Stimulated activated effector memory CD8-positive, alpha-beta T cell treated with anti-CD3 and anti-CD28 coated beads, Interleukin-12 subunit alpha, Interleukin-12 subunit beta, amount 100 ng/mL, for 72 hours (primary cell): ENCODE results near the gene TNK1.
A peak's percentile ranks its signal among the peaks of the same experiment; 100 is the strongest.

Source experiments
- ATAC-seq: fragments of 150-1000 bp; cut with Tn5 transposase; 2 replicates; pipeline ENCODE4 v1.10.0; 2021
- DNase-seq, 2 donors: peaks; one replicate each; pipeline ENCODE4 v3.0.0; 2021 to 2022; ENCODE audit warnings: low spot score in 2 of 2
- H3K27ac Mint-ChIP-seq: one replicate; pipeline ENCODE4 v1.8.0; 2022; ENCODE audit warnings: mild to moderate bottlenecking, mixed read lengths
- H3K36me3 Mint-ChIP-seq: one replicate; pipeline ENCODE4 v1.8.0; 2022; ENCODE audit warnings: mild to moderate bottlenecking, mixed read lengths
- H3K4me1 Mint-ChIP-seq: one replicate; pipeline ENCODE4 v1.8.0; 2022; ENCODE audit warnings: mixed read lengths
- H3K4me3 Mint-ChIP-seq: one replicate; pipeline ENCODE4 v1.8.0; 2022; ENCODE audit warnings: mild to moderate bottlenecking, mixed read lengths
- H3K9me3 Mint-ChIP-seq: one replicate; pipeline ENCODE4 v1.8.0; 2022; ENCODE audit warnings: mixed read lengths

TNK1 gene

DNA sequence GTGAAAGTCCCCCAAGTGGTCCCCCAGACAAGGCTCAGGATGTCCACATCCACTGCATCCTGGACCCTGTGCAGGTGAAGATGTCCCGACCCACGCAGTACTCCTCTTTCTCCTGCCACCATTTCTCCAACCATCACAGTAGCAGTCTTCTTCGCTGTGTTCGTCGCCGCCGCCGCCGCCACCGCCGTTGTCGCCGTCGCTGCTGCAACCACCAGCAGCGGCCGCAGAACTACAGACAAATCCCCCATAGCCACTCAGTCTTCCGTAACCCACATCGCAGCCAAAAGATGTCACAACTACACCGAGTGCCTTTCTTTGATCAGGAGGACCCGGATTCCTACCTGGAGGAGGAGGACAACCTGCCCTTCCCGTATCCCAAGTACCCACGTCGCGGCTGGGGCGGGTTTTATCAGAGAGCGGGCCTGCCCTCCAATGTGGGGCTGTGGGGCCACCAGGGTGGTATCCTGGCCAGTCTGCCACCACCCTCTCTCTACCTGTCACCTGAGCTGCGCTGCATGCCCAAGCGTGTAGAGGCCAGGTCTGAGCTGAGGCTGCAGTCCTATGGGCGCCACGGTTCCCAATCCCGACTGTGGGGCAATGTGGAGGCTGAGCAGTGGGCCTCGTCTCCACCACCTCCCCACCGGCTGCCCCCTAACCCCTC lies 45.4 kb downstream of the TNK1 start:
- Mint-ChIP-seq H3K4me1 (no peaks in the 10 kb centered on the region), H3K27ac (no peak overlapping the region), H3K9me3 (no peaks in the 10 kb centered on the region), H3K4me3 (no peak overlapping the region), H3K36me3 (no peaks in the 10 kb centered on the region)
- DNase-seq (no peak), ATAC-seq (no peak)

DNA sequence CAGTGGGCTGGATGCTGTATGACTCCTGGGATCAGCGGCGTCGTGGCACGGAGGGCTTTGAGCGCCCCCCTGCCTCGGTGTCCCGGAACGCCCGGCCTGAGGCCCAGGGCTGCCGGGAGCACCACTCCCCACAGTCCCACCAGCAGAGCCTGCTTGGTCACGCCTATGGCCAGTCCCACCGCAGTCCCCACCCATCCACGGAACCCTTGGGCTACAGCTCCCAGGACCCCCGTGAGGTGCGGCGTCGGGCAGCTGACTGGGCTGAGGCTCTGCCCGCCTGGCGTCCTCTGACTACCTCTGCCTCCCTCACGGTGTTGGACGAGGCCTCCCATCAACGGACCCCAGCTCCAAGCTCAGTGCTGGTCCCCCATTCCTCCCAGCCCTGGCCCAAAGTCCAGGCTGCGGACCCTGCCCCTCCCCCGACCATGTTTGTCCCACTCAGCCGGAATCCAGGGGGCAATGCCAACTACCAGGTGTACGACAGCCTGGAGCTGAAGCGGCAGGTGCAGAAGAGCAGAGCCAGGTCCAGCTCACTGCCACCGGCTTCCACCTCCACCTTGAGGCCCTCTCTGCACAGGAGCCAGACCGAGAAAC lies 46.1 kb downstream of the TNK1 start:
- Mint-ChIP-seq H3K36me3 (no peaks in the 10 kb centered on the region), H3K4me3 (no peak overlapping the region), H3K9me3 (no peaks in the 10 kb centered on the region), H3K27ac (no peak overlapping the region), H3K4me1 (no peaks in the 10 kb centered on the region)
- ATAC-seq (no peak), DNase-seq (no peak)

DNA sequence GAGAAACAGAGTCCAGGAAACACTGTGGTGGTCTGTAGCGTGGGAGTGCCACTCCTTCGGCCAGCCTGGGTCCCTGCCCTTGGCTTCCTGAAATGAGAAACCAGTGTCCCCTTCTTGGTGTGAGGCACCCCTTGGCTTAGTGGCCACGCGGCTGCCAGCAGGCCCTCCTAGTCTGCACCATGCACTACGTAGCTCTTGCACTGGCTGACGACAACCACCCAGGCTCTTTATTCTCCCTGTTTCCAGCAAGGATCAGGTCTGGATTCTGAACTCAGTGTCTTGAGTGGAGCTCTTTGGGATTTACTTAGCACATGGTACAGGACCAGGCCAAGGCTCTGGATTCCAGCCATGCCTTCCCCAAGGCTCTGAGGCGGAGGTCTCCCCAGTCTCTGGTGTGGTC lies 46.7 kb downstream of the TNK1 start:
- DNase-seq (no peak), ATAC-seq (no peak)
- Mint-ChIP-seq H3K4me1 (no peaks in the 10 kb centered on the region), H3K4me3 (no peak overlapping the region), H3K27ac (no peak overlapping the region), H3K36me3 (no peaks in the 10 kb centered on the region), H3K9me3 (no peaks in the 10 kb centered on the region)

DNA sequence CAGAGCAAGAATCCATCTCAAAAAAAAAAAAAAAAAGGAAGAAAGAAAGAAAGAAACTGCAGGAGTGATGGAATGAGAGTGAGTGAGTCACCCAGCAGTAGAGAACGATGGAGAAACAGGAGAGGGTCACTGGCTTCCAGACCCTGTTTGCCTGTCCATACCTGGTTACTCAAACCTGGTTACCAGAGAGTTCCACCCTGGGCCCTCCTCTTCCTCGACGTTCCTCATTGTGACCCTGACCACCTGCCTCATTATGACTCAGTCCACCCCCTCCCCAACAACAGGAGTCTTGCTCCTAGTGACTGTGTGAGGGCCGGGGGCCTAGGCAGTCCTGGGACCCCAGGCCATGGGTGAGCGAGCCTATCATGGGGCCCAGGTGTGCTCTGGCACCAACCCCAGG lies 47.7 kb downstream of the TNK1 start, which contains the start of gene SPEM3:
Gene SPEM3 (plus strand): TSS at position 301 of the 400 bp plus-strand sequence. CDS start 46 bp downstream, at position 347.
- no peak within 1 kb of the TSS for H3K27ac Mint-ChIP-seq

DNA sequence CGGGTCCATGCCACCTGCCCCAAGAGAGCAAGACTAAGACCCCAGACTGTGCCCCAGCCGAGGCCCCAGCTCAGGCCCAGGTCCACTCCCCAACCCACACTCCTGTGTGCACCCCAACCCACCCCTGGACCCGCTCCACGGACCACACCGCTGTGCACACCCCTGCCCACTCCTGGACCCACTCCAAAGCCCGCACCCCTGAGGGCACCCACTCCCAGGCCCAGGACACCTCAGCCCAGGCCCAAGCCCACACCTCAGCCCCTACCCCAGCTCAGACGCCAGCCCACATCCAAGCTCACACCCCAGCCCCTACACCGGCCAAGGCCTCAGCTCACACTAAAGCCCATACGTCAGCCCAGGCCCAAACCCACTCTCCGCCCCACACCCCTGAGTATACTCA lies 48.8 kb downstream of the TNK1 start:
- Mint-ChIP-seq H3K4me3 (no peak overlapping the region), H3K27ac (no peak overlapping the region), H3K36me3 (no peaks in the 10 kb centered on the region), H3K9me3 (no peaks in the 10 kb centered on the region), H3K4me1 (no peaks in the 10 kb centered on the region)
- DNase-seq (no peak), ATAC-seq (no peak)

More for the DNA sequence above, 47.7 kb downstream of the TNK1 start, which contains the start of gene SPEM3:
- no peaks in the 10 kb centered on the region for H3K9me3 Mint-ChIP-seq
- no peaks in the 10 kb centered on the region for H3K4me1 Mint-ChIP-seq
- no peaks in the 10 kb centered on the region for H3K36me3 Mint-ChIP-seq
- no peak within 1 kb of the TSS for H3K4me3 Mint-ChIP-seq
- DNase-seq (no peak), ATAC-seq (no peak)

DNA sequence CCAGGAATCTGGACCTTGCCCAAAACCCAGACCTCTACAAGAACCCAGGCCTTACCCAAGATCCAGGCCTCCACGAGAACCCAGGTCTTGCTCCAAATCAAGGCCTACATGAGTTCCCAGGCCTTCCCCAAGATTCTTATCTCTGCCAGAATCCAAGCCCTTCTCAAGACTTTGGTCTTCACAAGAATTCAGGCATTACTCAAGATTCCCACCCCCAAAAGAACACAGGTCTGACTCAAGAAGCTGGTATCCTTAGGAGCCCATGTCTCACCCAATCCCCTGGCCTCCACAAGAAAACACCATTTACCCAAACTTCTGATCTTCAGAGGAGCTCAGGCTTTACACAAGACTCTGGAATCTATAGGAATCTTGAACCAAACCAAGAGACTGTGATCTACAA lies 50.3 kb downstream of the TNK1 start:
- no peak for ATAC-seq

DNA sequence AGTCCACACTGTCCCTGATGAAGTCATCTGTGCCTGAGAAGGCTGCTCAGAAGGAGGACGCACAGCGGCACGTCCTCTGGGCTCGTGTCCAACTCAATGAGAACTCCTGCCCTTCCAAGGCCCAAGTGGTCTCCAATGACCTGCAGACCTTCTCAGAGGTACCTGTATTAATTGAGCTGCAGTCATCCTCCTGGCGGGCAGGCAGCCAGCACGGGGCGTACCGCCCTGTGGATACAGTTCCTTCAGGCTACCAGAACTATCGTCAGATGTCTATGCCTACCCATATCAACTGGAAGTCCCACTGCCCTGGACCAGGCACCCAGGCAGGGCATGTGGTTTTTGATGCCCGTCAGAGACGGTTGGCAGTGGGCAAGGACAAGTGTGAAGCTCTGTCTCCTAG lies 51.4 kb downstream of the TNK1 start:
- H3K9me3 Mint-ChIP-seq: no peaks in the 10 kb centered on the region
- H3K4me3 Mint-ChIP-seq: no peak overlapping the region
- H3K4me1 Mint-ChIP-seq: peaks cover 12% of the 10 kb centered on the region
- DNase-seq (no peak), ATAC-seq (no peak)
- peaks cover 20% of the 10 kb centered on the region for H3K36me3 Mint-ChIP-seq
- H3K27ac Mint-ChIP-seq: no peak overlapping the region

More for the DNA sequence above, 50.3 kb downstream of the TNK1 start:
- Mint-ChIP-seq H3K4me1 (peaks cover 4% of the 10 kb centered on the region), H3K4me3 (no peak overlapping the region), H3K36me3 (peaks cover 11% of the 10 kb centered on the region), H3K27ac (no peak overlapping the region), H3K9me3 (no peaks in the 10 kb centered on the region)
- DNase-seq: no peak

DNA sequence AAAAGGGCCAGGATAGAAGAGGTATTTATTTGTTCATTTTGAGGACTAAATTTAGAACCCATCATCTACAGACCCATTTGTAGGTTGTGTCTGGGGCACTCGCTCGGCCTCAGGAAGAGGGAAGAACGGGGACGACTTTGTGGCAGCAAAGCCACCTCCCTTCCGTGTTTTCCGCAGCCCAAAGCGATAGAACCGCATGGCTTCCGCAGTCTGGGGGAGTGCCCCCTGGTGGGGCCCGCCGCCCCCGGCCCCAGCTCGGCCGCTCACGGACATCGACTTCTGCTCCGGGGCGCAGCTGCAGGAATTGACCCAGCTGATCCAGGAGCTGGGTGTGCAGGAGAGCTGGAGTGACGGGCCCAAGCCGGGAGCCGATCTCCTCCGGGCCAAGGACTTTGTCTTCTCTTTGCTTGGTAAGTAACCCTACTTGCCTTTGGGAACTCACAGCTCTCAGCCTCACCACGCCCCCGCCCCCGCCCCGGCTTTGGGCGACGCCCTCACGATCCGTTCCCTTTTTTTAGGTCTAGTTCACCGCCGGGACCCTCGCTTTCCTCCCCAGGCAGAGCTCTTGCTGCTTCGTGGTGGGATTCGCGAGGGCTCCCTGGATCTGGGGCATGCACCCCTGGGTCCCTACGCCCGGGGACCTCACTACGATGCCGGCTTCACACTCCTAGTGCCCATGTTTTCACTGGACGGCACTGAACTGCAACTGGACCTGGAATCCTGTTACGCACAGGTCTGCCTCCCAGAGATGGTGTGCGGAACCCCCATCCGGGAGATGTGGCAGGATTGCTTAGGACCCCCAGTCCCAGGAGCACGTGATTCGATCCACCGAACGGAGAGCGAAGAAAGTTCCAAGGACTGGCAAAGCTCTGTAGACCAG lies 55.0 kb downstream of the TNK1 start:
- Mint-ChIP-seq H3K4me1 (peaks cover 41% of the 10 kb centered on the region), H3K9me3 (no peaks in the 10 kb centered on the region), H3K36me3 (peaks cover 42% of the 10 kb centered on the region), H3K4me3 (peak overlapping the region; percentile 90), H3K27ac (peak overlapping the region; percentile 92)
- ATAC-seq: peak; percentile 32
- DNase-seq: peak; percentile 56 to 86

DNA sequence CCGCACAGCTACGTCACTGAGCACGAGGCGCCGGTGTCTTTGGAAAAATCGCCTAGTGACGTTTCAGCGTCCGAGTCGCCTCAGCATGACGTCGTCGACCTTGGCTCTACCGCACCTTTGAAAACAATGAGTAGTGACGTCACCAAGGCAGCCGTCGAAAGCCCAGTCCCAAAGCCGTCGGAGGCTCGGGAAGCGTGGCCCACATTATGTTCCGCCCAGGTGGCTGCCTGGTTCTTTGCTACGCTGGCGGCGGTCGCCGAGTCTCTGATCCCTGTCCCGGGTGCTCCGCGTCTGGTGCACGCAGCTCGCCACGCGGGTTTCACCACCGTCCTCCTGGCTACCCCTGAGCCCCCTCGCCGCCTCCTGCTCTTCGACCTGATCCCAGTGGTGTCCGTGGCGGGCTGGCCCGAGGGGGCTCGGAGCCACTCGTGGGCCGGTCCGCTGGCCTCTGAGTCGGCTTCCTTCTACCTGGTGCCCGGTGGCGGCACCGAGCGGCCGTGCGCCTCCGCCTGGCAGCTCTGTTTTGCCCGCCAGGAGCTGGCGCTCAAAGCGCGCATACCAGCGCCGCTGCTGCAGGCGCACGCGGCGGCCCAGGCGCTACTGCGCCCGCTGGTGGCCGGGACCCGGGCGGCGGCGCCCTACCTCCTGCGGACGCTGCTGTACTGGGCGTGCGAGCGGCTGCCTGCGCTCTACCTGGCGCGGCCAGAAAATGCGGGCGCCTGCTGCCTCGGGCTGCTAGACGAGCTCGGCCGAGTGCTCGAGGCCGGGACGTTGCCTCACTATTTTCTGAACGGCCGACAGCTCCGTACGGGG lies 55.9 kb downstream of the TNK1 start:
- no peaks in the 10 kb centered on the region for H3K9me3 Mint-ChIP-seq
- peaks cover 42% of the 10 kb centered on the region for H3K36me3 Mint-ChIP-seq
- H3K4me1 Mint-ChIP-seq: peaks cover 43% of the 10 kb centered on the region
- H3K27ac Mint-ChIP-seq: peak overlapping the region; percentile 92
- H3K4me3 Mint-ChIP-seq: peak overlapping the region; percentile 90
- ATAC-seq (peak; percentile 83), DNase-seq (peak; percentile 78 to 85)

DNA sequence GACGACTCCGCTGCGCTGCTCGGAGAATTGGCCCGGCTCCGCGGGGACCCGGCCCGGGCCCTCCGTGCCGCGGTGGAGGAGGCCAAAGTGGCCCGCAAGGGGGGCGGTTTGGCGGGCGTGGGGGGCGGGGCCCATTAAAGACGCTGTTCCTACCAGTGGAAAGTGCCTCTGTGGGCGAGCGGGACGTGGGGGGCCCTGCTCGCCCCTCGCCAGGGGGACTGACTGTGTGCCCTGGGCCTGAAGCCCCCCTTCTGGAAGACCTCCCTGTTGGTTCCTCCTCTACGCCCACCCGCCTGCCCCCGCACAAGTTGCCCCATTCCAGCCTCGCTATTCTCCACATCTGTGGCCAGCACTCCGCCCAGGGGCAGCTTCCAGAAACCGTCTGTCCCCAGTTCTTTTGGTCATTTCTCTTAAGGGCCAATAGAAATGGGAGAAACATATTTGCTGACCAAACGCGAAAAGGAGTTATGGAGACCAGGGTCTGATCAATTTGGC lies 56.5 kb downstream of the TNK1 start:
- DNase-seq: no peak
- Mint-ChIP-seq H3K9me3 (no peaks in the 10 kb centered on the region), H3K4me1 (peaks cover 43% of the 10 kb centered on the region), H3K27ac (no peak overlapping the region), H3K36me3 (peaks cover 42% of the 10 kb centered on the region), H3K4me3 (peak overlapping the region; percentile 90)
- ATAC-seq: no peak

DNA sequence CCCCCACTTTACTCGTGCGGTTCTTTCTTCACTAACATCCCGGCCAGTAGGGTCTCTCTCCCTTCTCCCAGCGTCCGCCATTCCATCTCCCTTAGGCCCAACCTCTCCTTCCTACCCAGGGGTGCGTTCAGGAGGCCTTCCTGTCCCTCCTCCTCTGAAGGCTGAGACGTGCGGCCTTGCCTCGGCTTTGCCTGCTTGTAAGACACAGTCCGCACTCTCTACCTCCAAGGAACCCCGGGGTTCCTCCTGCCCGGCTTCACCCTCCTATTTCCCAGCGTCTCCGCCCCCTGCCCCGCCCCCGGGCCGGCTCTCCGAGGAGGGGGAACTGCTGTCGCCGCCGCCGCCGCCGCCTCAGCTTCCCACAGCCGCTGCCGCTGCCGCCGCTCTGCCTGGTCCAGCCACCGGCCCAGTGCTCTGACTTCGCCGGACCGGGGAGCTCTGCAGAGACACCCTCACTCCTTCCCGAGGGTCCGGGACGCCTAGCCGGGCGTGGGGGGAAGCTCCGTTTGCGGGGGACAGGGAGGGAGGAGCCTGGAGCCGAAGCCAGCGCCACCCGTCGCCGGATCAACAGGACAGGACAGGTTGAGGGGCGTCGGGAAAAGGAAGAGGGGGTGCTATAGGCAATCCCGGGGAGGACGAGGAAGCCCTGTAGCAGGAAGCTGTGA lies 57.2 kb downstream of the TNK1 start:
- H3K9me3 Mint-ChIP-seq: no peaks in the 10 kb centered on the region
- H3K4me3 Mint-ChIP-seq: peak overlapping the region; percentile 90
- peaks cover 43% of the 10 kb centered on the region for H3K4me1 Mint-ChIP-seq
- DNase-seq: peak; percentile 22 to 60
- peak overlapping the region; percentile 79 for H3K27ac Mint-ChIP-seq
- H3K36me3 Mint-ChIP-seq: peaks cover 42% of the 10 kb centered on the region
- no peak for ATAC-seq

DNA sequence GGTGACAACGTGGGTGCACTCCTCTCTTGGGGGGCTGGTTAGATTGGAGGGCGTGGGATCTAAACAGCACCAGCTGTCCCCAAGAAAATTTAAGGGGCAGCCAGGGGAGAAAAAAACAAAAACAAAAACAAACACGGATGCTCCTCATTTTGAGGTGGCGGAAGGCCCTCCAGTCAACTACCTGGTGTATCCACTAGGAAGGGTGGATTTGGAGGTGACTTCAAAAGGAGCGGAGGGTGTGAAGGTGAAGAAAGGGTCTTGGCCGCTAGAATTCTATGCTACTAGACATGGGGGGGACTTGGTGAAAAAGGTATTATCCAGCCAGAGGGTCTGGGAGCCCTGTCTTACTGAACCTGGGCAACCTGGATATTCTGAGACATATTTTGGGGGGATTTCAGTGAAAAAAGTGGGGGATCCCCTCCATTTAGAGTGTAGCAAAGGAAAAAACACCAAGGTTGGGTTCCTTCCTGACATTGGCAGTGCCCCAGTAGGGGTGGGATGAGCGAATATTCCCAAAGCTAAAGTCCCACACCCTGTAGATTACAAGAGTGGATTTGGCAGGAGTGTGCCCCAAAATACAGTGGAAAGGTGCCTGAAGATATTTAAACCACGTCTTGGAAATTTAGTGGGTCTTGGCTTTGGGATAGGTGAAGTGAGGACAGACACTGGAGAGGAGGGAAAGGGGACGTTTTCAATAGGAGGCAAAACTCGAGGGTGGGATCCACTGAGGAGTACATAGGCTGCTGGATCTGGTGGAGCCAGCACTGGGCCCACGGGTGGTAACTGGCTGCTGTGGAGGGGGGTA lies 58.0 kb downstream of the TNK1 start:
- H3K27ac Mint-ChIP-seq: peak overlapping the region; percentile 79

More for the DNA sequence above, 58.0 kb downstream of the TNK1 start:
- Mint-ChIP-seq H3K36me3 (peaks cover 42% of the 10 kb centered on the region), H3K4me1 (peaks cover 43% of the 10 kb centered on the region), H3K4me3 (peak overlapping the region; percentile 90), H3K9me3 (no peaks in the 10 kb centered on the region)
- DNase-seq (no peak), ATAC-seq (no peak)
